Measurements from ENCODE around the gene GREB1L.

DNA sequence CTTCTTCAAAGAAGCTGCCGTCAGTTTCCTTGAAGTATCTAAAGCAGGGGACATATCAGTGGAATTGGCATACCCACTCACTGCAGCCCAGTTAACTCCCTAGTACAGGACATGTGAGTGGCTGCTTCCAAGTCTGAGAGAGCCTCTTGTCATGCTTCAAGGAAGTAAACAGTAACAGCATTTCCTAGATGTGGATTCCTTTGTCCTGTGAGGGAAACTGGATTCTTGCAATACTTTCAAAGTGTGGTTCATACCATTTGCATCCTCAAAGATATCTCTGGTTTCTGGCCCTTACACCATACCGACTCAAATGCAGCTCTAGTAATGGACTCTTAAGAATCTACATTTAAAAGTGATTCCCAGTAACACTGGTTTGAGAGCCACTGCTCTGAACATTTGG is 271.3 kb downstream of the GREB1L start:
- TF ChIP-seq, protein P1, sequence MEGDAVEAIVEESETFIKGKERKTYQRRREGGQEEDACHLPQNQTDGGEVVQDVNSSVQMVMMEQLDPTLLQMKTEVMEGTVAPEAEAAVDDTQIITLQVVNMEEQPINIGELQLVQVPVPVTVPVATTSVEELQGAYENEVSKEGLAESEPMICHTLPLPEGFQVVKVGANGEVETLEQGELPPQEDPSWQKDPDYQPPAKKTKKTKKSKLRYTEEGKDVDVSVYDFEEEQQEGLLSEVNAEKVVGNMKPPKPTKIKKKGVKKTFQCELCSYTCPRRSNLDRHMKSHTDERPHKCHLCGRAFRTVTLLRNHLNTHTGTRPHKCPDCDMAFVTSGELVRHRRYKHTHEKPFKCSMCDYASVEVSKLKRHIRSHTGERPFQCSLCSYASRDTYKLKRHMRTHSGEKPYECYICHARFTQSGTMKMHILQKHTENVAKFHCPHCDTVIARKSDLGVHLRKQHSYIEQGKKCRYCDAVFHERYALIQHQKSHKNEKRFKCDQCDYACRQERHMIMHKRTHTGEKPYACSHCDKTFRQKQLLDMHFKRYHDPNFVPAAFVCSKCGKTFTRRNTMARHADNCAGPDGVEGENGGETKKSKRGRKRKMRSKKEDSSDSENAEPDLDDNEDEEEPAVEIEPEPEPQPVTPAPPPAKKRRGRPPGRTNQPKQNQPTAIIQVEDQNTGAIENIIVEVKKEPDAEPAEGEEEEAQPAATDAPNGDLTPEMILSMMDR (IDR thresholded peaks at IDR 0.05) = no peak
- TF ChIP-seq POLR2AphosphoS5 (IDR thresholded peaks at IDR 0.05) (no peak), POLR2A (IDR thresholded peaks at IDR 0.05) (no peak), EP300 (IDR thresholded peaks at IDR 0.05) (no peak)
